NOMO-1 treated with DMSO at 0.1 percent for 48 hours (cell line): ENCODE results near the gene PKHD1.

Source experiments
- DNase-seq: peaks from one replicate; lab custom pipeline; 2025; ENCODE audit not compliant: unreplicated experiment; lab: John Stamatoyannopoulos, UW

Gene PKHD1

GRCh38 chr6:51640021-51640420 lies 447.4 kb downstream of the PKHD1 start:
- DNase-seq = no peak

GRCh38 chr6:51633424-51633823 lies 454.0 kb downstream of the PKHD1 start:
- DNase-seq = no peak

GRCh38 chr6:51630011-51630410 lies 457.4 kb downstream of the PKHD1 start:
- DNase-seq = no peak

- no peak for DNase-seq
Measured at GRCh38 chr6:51626391-51626790, 461.0 kb downstream of the PKHD1 start.

GRCh38 chr6:51625566-51625965 lies 461.8 kb downstream of the PKHD1 start:
- no peak for DNase-seq

GRCh38 chr6:51620971-51621370 lies 466.4 kb downstream of the PKHD1 start:
- no peak for DNase-seq

GRCh38 chr6:51619042-51619799 lies 468.2 kb downstream of the PKHD1 start:
- DNase-seq = no peak

GRCh38 chr6:51618563-51618962 lies 468.9 kb downstream of the PKHD1 start:
- no peak for DNase-seq

GRCh38 chr6:51617751-51618150 lies 469.7 kb downstream of the PKHD1 start:
- no peak for DNase-seq

GRCh38 chr6:51616243-51616642 lies 471.2 kb downstream of the PKHD1 start:
- no peak for DNase-seq

- DNase-seq = no peak
Measured at GRCh38 chr6:51614725-51615124, 472.7 kb downstream of the PKHD1 start.

- no peak for DNase-seq
Measured at GRCh38 chr6:51613558-51613957, 473.9 kb downstream of the PKHD1 start.

- DNase-seq = no peak
Measured at GRCh38 chr6:51608932-51609331, 478.5 kb downstream of the PKHD1 start.

- no peak for DNase-seq
Measured at GRCh38 chr6:51608383-51608782, 479.0 kb downstream of the PKHD1 start.

GRCh38 chr6:51600514-51600913 lies 486.9 kb downstream of the PKHD1 start:
- no peak for DNase-seq

GRCh38 chr6:51598171-51598570 lies 489.2 kb downstream of the PKHD1 start:
- DNase-seq = no peak

GRCh38 chr6:51594981-51595380 lies 492.4 kb downstream of the PKHD1 start:
- no peak for DNase-seq

GRCh38 chr6:51585264-51585663 lies 502.1 kb downstream of the PKHD1 start:
- no peak for DNase-seq

- DNase-seq = no peak
Measured at GRCh38 chr6:51584163-51584562, 503.2 kb downstream of the PKHD1 start.

- DNase-seq = no peak
Measured at GRCh38 chr6:51578994-51579393, 508.4 kb downstream of the PKHD1 start.

- DNase-seq = no peak
Measured at GRCh38 chr6:51578362-51578761, 509.1 kb downstream of the PKHD1 start.

- DNase-seq = no peak
Measured at GRCh38 chr6:51574040-51574439, 513.4 kb downstream of the PKHD1 start.

GRCh38 chr6:51571168-51571567 lies 516.2 kb downstream of the PKHD1 start:
- DNase-seq = no peak
